Mesenchymal stem cell (in vitro differentiated cells and primary cell): ENCODE results near the gene HNF1A.

Source experiments
- DNase-seq: peaks from one replicate; pipeline ENCODE4 v3.0.0-alpha.2; 2013
- H2AFZ ChIP-seq: one replicate; pipeline ENCODE4 v1.6.1; 2013; ENCODE audit warnings: low read depth, mild to moderate bottlenecking, control low read depth, inconsistent platforms, low read length, moderate library complexity
- H2AK5ac ChIP-seq: 2 replicates; pipeline ENCODE4 v1.6.1; 2013; ENCODE audit warnings: low read length, moderate library complexity, mild to moderate bottlenecking, inconsistent platforms; ENCODE audit not compliant: severe bottlenecking
- H2BK120ac ChIP-seq: one replicate; pipeline ENCODE4 v1.6.1; 2013; ENCODE audit warnings: low read depth, mild to moderate bottlenecking, inconsistent platforms, low read length, moderate library complexity
- H2BK12ac ChIP-seq, 2 experiments: one replicate each; pipeline ENCODE4 v1.6.1; 2013; ENCODE audit warnings: inconsistent platforms in 2 of 2, low read length in 2 of 2, mild to moderate bottlenecking in 2 of 2, moderate library complexity in 2 of 2, control low read depth in 1 of 2
- H2BK15ac ChIP-seq: one replicate; pipeline ENCODE4 v1.6.1; 2013; ENCODE audit warnings: mild to moderate bottlenecking, low read depth, inconsistent platforms; ENCODE audit not compliant: poor library complexity, severe bottlenecking
- H2BK5ac ChIP-seq: 2 replicates; pipeline ENCODE4 v1.6.1; 2013; ENCODE audit warnings: low read depth, mild to moderate bottlenecking, low read length, control low read depth, inconsistent platforms; ENCODE audit not compliant: poor library complexity, severe bottlenecking
- H3K14ac ChIP-seq, 2 experiments: one replicate each; pipeline ENCODE4 v1.6.1; 2013; ENCODE audit warnings: inconsistent platforms in 2 of 2, low read length in 2 of 2, control low read depth in 1 of 2, mild to moderate bottlenecking in 1 of 2, moderate library complexity in 1 of 2
- H3K18ac ChIP-seq, 2 experiments: one replicate each; pipeline ENCODE4 v1.6.1; 2013; ENCODE audit warnings: inconsistent platforms in 2 of 2, low read length in 2 of 2, control low read depth in 1 of 2, low read depth in 1 of 2, mild to moderate bottlenecking in 1 of 2
- H3K23ac ChIP-seq, 2 experiments: one replicate each; pipeline ENCODE4 v1.6.1; 2013; ENCODE audit warnings: inconsistent platforms in 2 of 2, low read length in 2 of 2, mild to moderate bottlenecking in 2 of 2, moderate library complexity in 2 of 2, control low read depth in 1 of 2
- H3K27ac ChIP-seq: 2 replicates; pipeline ENCODE4 v1.5.1; 2013; ENCODE audit warnings: mild to moderate bottlenecking, moderate library complexity, low read length, control low read depth, inconsistent platforms; ENCODE audit not compliant: poor library complexity, severe bottlenecking
- H3K27me3 ChIP-seq, 2 experiments: 2 replicates each; pipeline versions ENCODE4 v1.6.1 to v1.7.0; 2013; ENCODE audit warnings: low read length in 2 of 2, mild to moderate bottlenecking in 2 of 2, moderate library complexity in 2 of 2, control low read depth in 1 of 2, inconsistent platforms in 1 of 2; ENCODE audit not compliant: control insufficient read depth in 1 of 2, insufficient read depth in 1 of 2
- H3K36me3 ChIP-seq, 2 experiments: 2 replicates each; pipeline versions ENCODE4 v1.6.1 to v1.7.0; 2013; ENCODE audit warnings: low read length in 2 of 2, control low read depth in 1 of 2, inconsistent platforms in 1 of 2, low read depth in 1 of 2, mild to moderate bottlenecking in 1 of 2; ENCODE audit not compliant: insufficient read depth in 2 of 2, control insufficient read depth in 1 of 2
- H3K4ac ChIP-seq, 2 experiments: one replicate each; pipeline ENCODE4 v1.6.1; 2013; ENCODE audit warnings: inconsistent platforms in 2 of 2, low read length in 2 of 2, mild to moderate bottlenecking in 2 of 2, moderate library complexity in 2 of 2, control low read depth in 1 of 2, low read depth in 1 of 2
- H3K4me1 ChIP-seq: 2 replicates; pipeline ENCODE4 v1.6.1; 2013; ENCODE audit warnings: low read depth, low read length, control low read depth; ENCODE audit not compliant: control insufficient read depth, insufficient read depth
- H3K4me2 ChIP-seq: 2 replicates; pipeline ENCODE4 v1.6.1; 2013; ENCODE audit warnings: low read length, mild to moderate bottlenecking, inconsistent platforms; ENCODE audit not compliant: poor library complexity, severe bottlenecking
- H3K4me3 ChIP-seq, 2 experiments: 2 replicates each; pipeline versions ENCODE4 v1.5.1 to v1.7.0; 2013; ENCODE audit warnings: low read length in 2 of 2, mild to moderate bottlenecking in 2 of 2, control low read depth in 1 of 2, low read depth in 1 of 2; ENCODE audit not compliant: insufficient read depth in 1 of 2
- H3K79me1 ChIP-seq: replicated peaks from 2 replicates; pipeline ENCODE4 v1.6.1; 2013; ENCODE audit warnings: mild to moderate bottlenecking, control low read depth, low read length, inconsistent platforms; ENCODE audit not compliant: poor library complexity, severe bottlenecking
- H3K9ac ChIP-seq: 2 replicates; pipeline ENCODE4 v1.7.0; 2013; ENCODE audit warnings: mild to moderate bottlenecking, low read length, moderate library complexity
- H3K9me3 ChIP-seq: 2 replicates; pipeline ENCODE4 v1.7.0; 2013; ENCODE audit warnings: mild to moderate bottlenecking, low read length; ENCODE audit not compliant: control insufficient read depth
- H4K8ac ChIP-seq: one replicate; pipeline ENCODE4 v1.6.1; 2013; ENCODE audit warnings: inconsistent platforms, mild to moderate bottlenecking, low read length, moderate library complexity
- H4K91ac ChIP-seq: one replicate; pipeline ENCODE4 v1.6.1; 2013; ENCODE audit warnings: mild to moderate bottlenecking, low read length, inconsistent platforms
- WGBS: methylation state at CpG from one replicate; pipeline ENCODE4 v1.1.7; 2013; ENCODE audit warnings: mixed read lengths; 5-methylcytosine and 5-hydroxymethylcytosine counted together

The HNF1A gene

GRCh38 chr12:121001060-121001459 lies 22.7 kb downstream of the HNF1A start:
- peaks cover 2% of the 10 kb centered on the region for H3K79me1 ChIP-seq
- H3K18ac ChIP-seq, result no peak overlapping the region
- no peak overlapping the region for H3K27ac ChIP-seq
- H3K14ac ChIP-seq, result no peak overlapping the region
- over 99% methylated on average over 11 of the region's 11 CpGs for WGBS
- no peak overlapping the region for H2BK12ac ChIP-seq
- H3K36me3 ChIP-seq, result peaks cover 35 to 49% of the 10 kb centered on the region in 2 experiments
- H3K4me1 ChIP-seq, result peaks cover 4% of the 10 kb centered on the region
- H3K4me3 ChIP-seq, result no peak overlapping the region
- no peak overlapping the region for H4K8ac ChIP-seq
- no peak overlapping the region for H3K4ac ChIP-seq
- no peak overlapping the region for H3K9ac ChIP-seq
- H3K9me3 ChIP-seq, result no peaks in the 10 kb centered on the region
- no peak overlapping the region for H3K4me2 ChIP-seq
- H4K91ac ChIP-seq, result no peak overlapping the region
- peaks cover under 1 to 30% of the 10 kb centered on the region in 2 experiments for H3K27me3 ChIP-seq
- no peak overlapping the region for H2AFZ ChIP-seq
- no peak overlapping the region for H2BK15ac ChIP-seq
- H3K23ac ChIP-seq, result no peak overlapping the region
- no peak overlapping the region for H2BK120ac ChIP-seq
- H2AK5ac ChIP-seq, result no peak overlapping the region
- no peak for DNase-seq
- H2BK5ac ChIP-seq, result no peak overlapping the region

GRCh38 chr12:121001841-121002483 lies 23.6 kb downstream of the HNF1A start:
- no peak overlapping the region for H3K18ac ChIP-seq
- H3K4me2 ChIP-seq, result no peak overlapping the region
- no peak overlapping the region for H3K9ac ChIP-seq
- H2BK120ac ChIP-seq, result no peak overlapping the region
- no peak overlapping the region for H2AK5ac ChIP-seq
- H3K14ac ChIP-seq, result no peak overlapping the region
- H3K4ac ChIP-seq, result no peak overlapping the region
- no peaks in the 10 kb centered on the region for H3K9me3 ChIP-seq
- H3K4me1 ChIP-seq, result peaks cover 4% of the 10 kb centered on the region
- H2BK15ac ChIP-seq, result no peak overlapping the region
- no peak overlapping the region for H3K27ac ChIP-seq
- no peak overlapping the region for H4K8ac ChIP-seq
- no peak overlapping the region for H2AFZ ChIP-seq
- no peak overlapping the region for H3K4me3 ChIP-seq
- H2BK5ac ChIP-seq, result no peak overlapping the region
- peaks cover 42 to 52% of the 10 kb centered on the region in 2 experiments for H3K36me3 ChIP-seq
- WGBS, result 94% methylated on average over 16 of the region's 16 CpGs
- peaks cover 2% of the 10 kb centered on the region for H3K79me1 ChIP-seq
- H2BK12ac ChIP-seq, result no peak overlapping the region
- H3K27me3 ChIP-seq, result peaks cover 0 to 21% of the 10 kb centered on the region in 2 experiments
- H4K91ac ChIP-seq, result no peak overlapping the region
- H3K23ac ChIP-seq, result no peak overlapping the region
- DNase-seq, result no peak

- H3K9me3 ChIP-seq, result no peaks in the 10 kb centered on the region
- no peak overlapping the region for H2BK120ac ChIP-seq
- H2BK12ac ChIP-seq, result no peak overlapping the region
- no peak overlapping the region for H4K91ac ChIP-seq
- H3K79me1 ChIP-seq, result peaks cover 2% of the 10 kb centered on the region
- no peak for DNase-seq
- H3K14ac ChIP-seq, result no peak overlapping the region
- H3K36me3 ChIP-seq, result peaks cover 59 to 63% of the 10 kb centered on the region in 2 experiments
- no peak overlapping the region for H3K23ac ChIP-seq
- no peak overlapping the region for H3K9ac ChIP-seq
- no peak overlapping the region for H3K4me3 ChIP-seq
- H3K27ac ChIP-seq, result no peak overlapping the region
- H3K4ac ChIP-seq, result no peak overlapping the region
- H2BK5ac ChIP-seq, result no peak overlapping the region
- no peak overlapping the region for H4K8ac ChIP-seq
- H3K27me3 ChIP-seq, result peaks cover 0 to 6% of the 10 kb centered on the region in 2 experiments
- no peak overlapping the region for H2BK15ac ChIP-seq
- WGBS, result 96% methylated on average over 3 of the region's 4 CpGs
- no peak overlapping the region for H2AFZ ChIP-seq
- H3K4me2 ChIP-seq, result no peak overlapping the region
- no peak overlapping the region for H2AK5ac ChIP-seq
- peaks cover 4% of the 10 kb centered on the region for H3K4me1 ChIP-seq
- H3K18ac ChIP-seq, result no peak overlapping the region
These were observed 25.3 kb downstream of the HNF1A start for GRCh38 chr12:121003650-121004049.

GRCh38 chr12:121004253-121004815 lies 26.0 kb downstream of the HNF1A start:
- no peak overlapping the region for H3K14ac ChIP-seq
- no peak overlapping the region for H2AK5ac ChIP-seq
- H3K4me1 ChIP-seq, result peaks cover 3% of the 10 kb centered on the region
- no peak overlapping the region for H3K27ac ChIP-seq
- H3K27me3 ChIP-seq, result no peaks in the 10 kb centered on the region
- no peak overlapping the region for H2BK120ac ChIP-seq
- H2BK12ac ChIP-seq, result no peak overlapping the region
- no peak overlapping the region for H3K4me2 ChIP-seq
- H3K9ac ChIP-seq, result no peak overlapping the region
- no peak for DNase-seq
- no peak overlapping the region for H3K18ac ChIP-seq
- no peak overlapping the region for H4K8ac ChIP-seq
- peaks cover 65 to 70% of the 10 kb centered on the region in 2 experiments for H3K36me3 ChIP-seq
- peaks cover 4% of the 10 kb centered on the region for H3K79me1 ChIP-seq
- no peak overlapping the region for H3K4me3 ChIP-seq
- no peaks in the 10 kb centered on the region for H3K9me3 ChIP-seq
- H3K4ac ChIP-seq, result no peak overlapping the region
- H4K91ac ChIP-seq, result no peak overlapping the region
- H2AFZ ChIP-seq, result no peak overlapping the region
- 96% methylated on average over 13 of the region's 16 CpGs for WGBS
- H3K23ac ChIP-seq, result no peak overlapping the region
- no peak overlapping the region for H2BK5ac ChIP-seq
- H2BK15ac ChIP-seq, result no peak overlapping the region
